ENCODE results near the gene PDS5B.
"Not testable (repeated sequence)": the region's sequence is repeated elsewhere in the genome, so short reads cannot be mapped to it uniquely, and the experiment has no call there.

The PDS5B gene

GRCh38 chr13:32586080-32586900, at the start of gene PDS5B:
PDS5B (plus strand) TSS chr13:32586452; CDS start chr13:32648773, 62,321 bp downstream.
- peak; percentile 79 to 87 for DNase-seq (ENCODE audit: low read depth in 2 of 2, low spot score in 1 of 2)

- peak in 1 of 2 donors; percentile 3 for DNase-seq (ENCODE audit: low read depth in 2 of 2, low spot score in 1 of 2)
Measured at GRCh38 chr13:32537580-32538142, 48.6 kb upstream of the PDS5B start.

- DNase-seq (ENCODE audit: low read depth in 2 of 2, low spot score in 1 of 2): peak in 1 of 2 donors; percentile 47
Measured at GRCh38 chr13:32538143-32538620, 48.1 kb upstream of the PDS5B start.

GRCh38 chr13:32538621-32539246, 47.5 kb upstream of the PDS5B start, which contains the start of gene N4BP2L2:
N4BP2L2 (minus strand) TSS chr13:32538795; CDS start chr13:32537027, 1,768 bp downstream.
- peak; percentile 71 to 83 for DNase-seq (ENCODE audit: low read depth in 2 of 2, low spot score in 1 of 2)

GRCh38 chr13:32542221-32542620, 44.0 kb upstream of the PDS5B start:
- DNase-seq (ENCODE audit: low read depth in 2 of 2, low spot score in 1 of 2): no peak

GRCh38 chr13:32545083-32545482, 41.2 kb upstream of the PDS5B start:
- no peak for DNase-seq (ENCODE audit: low read depth in 2 of 2, low spot score in 1 of 2)

GRCh38 chr13:32548837-32549236, 37.4 kb upstream of the PDS5B start:
- DNase-seq (ENCODE audit: low read depth in 2 of 2, low spot score in 1 of 2): no peak

- no peak for DNase-seq (ENCODE audit: low read depth in 2 of 2, low spot score in 1 of 2)
Measured at GRCh38 chr13:32549788-32550187, 36.5 kb upstream of the PDS5B start.

GRCh38 chr13:32553720-32554119, 32.5 kb upstream of the PDS5B start:
- no peak for DNase-seq (ENCODE audit: low read depth in 2 of 2, low spot score in 1 of 2)

- no peak for DNase-seq (ENCODE audit: low read depth in 2 of 2, low spot score in 1 of 2)
Measured at GRCh38 chr13:32555613-32556012, 30.6 kb upstream of the PDS5B start.

GRCh38 chr13:32560842-32561241, 25.4 kb upstream of the PDS5B start:
- not testable (repeated sequence) for DNase-seq (ENCODE audit: low read depth in 2 of 2, low spot score in 1 of 2)

- not testable (repeated sequence) for DNase-seq (ENCODE audit: low read depth in 2 of 2, low spot score in 1 of 2)
Measured at GRCh38 chr13:32575687-32576086, 10.6 kb upstream of the PDS5B start.

- no peak for DNase-seq (ENCODE audit: low read depth in 2 of 2, low spot score in 1 of 2)
Measured at GRCh38 chr13:32577032-32577431, 9.2 kb upstream of the PDS5B start.

GRCh38 chr13:32581177-32581786, 5.0 kb upstream of the PDS5B start:
- DNase-seq (ENCODE audit: low read depth in 2 of 2, low spot score in 1 of 2): no peak

- no peak for DNase-seq (ENCODE audit: low read depth in 2 of 2, low spot score in 1 of 2)
Measured at GRCh38 chr13:32582281-32582680, 4.0 kb upstream of the PDS5B start.

- no peak for DNase-seq (ENCODE audit: low read depth in 2 of 2, low spot score in 1 of 2)
Measured at GRCh38 chr13:32582991-32583390, 3.3 kb upstream of the PDS5B start.

GRCh38 chr13:32585550-32586079, 637 bp upstream of the PDS5B start:
- DNase-seq (ENCODE audit: low read depth in 2 of 2, low spot score in 1 of 2): no peak

- peak; percentile 9 to 27 for DNase-seq (ENCODE audit: low read depth in 2 of 2, low spot score in 1 of 2)
Measured at GRCh38 chr13:32587011-32587810, 959 bp downstream of the PDS5B start.

- DNase-seq (ENCODE audit: low read depth in 2 of 2, low spot score in 1 of 2): no peak
Measured at GRCh38 chr13:32587811-32588170, 1.5 kb downstream of the PDS5B start.

GRCh38 chr13:32588736-32589135, 2.5 kb downstream of the PDS5B start:
- no peak for DNase-seq (ENCODE audit: low read depth in 2 of 2, low spot score in 1 of 2)

All from stimulated activated CD8-positive, alpha-beta memory T cell treated with anti-CD3 and anti-CD28 coated beads, Interleukin-4, amount 100 ng/mL, for 1 hour (primary cell).